Esophagus squamous epithelium (tissue), 4 donors: Measurements from ENCODE around the gene CDC123.

Experiments
- POLR2A ChIP-seq, 4 donors: fragments of 450-650 bp; IDR thresholded peaks; one replicate each; pipeline ENCODE4 v1.6.1; 2017; ENCODE audit warnings: antibody characterized with exemption in 4 of 4, mild to moderate bottlenecking in 4 of 4, moderate library complexity in 3 of 4
- TF ChIP-seq, protein P1 (sequence below), 6 experiments: fragments of 450-650 bp in 4 of 6; fragments of 200-600 bp in 2 of 6; sonication (generic) in 2 of 6; IDR thresholded peaks; one replicate each; pipeline ENCODE4 v1.5.1; 2016 to 2019; ENCODE audit warnings: antibody characterized with exemption in 6 of 6, mild to moderate bottlenecking in 4 of 6, moderate library complexity in 4 of 6

DNA sequence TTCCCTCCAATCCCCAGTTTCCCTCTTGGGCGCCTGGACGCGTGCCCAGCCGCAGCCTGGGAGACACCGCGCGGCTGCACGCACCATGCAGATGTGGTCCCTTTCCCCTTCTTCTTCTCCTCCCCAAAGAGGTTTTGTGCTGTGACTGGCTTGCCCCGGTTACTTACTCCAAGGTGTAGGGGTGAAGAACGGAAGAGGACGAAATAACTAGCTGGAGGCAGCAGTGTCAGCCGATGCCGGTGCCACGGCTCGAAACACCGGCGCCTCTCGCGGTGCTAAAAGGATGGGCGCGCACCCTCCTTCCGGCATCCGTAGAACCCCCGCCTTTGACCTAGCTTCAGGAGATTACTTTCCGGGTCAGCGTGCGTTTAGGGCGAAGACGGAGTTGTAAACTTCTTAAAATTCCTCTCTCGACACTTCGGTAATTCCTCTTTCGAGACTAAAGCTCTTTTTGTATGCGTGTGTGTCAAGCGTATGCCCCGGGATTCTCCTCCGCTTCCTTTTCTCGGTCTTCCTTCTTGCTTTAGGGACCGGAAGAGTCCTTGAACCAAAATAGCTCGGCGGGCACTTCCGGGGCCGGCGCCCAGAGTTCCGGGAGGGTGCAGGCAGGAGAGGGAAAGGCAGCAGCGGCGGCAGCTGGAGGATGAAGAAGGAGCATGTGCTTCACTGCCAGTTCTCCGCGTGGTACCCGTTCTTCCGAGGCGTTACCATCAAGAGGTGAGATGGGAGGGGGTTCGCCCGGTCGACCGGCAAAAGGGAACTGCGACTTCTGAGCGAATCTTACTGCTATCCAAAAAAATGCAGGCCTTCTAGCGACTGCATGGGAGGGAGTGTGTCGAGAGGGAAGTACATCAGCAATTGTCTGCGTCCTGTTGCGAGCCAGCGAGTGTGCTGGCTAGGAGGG, at the start of gene CDC123, which contains the start of gene NUDT5:
- TF ChIP-seq, protein P1, sequence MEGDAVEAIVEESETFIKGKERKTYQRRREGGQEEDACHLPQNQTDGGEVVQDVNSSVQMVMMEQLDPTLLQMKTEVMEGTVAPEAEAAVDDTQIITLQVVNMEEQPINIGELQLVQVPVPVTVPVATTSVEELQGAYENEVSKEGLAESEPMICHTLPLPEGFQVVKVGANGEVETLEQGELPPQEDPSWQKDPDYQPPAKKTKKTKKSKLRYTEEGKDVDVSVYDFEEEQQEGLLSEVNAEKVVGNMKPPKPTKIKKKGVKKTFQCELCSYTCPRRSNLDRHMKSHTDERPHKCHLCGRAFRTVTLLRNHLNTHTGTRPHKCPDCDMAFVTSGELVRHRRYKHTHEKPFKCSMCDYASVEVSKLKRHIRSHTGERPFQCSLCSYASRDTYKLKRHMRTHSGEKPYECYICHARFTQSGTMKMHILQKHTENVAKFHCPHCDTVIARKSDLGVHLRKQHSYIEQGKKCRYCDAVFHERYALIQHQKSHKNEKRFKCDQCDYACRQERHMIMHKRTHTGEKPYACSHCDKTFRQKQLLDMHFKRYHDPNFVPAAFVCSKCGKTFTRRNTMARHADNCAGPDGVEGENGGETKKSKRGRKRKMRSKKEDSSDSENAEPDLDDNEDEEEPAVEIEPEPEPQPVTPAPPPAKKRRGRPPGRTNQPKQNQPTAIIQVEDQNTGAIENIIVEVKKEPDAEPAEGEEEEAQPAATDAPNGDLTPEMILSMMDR (IDR thresholded peaks at IDR 0.05): peak in 1 of 6 experiments; percentile 11
- TF ChIP-seq POLR2A (IDR thresholded peaks at IDR 0.05): peak in 1 of 4 donors; percentile 32
